GM18867 (cell line): ENCODE results near the gene MCF2.
"Not testable (repeated sequence)": the region's sequence is repeated elsewhere in the genome, so short reads cannot be mapped to it uniquely, and the experiment has no call there.

ENCODE experiments used
- ATAC-seq: cut with Tn5 transposase; IDR thresholded peaks from one replicate; pipeline ENCODE4 v1.9.1; 2021; ENCODE audit warnings: mild to moderate bottlenecking, moderate library complexity; ENCODE audit not compliant: unreplicated experiment

MCF2 gene, protein sequence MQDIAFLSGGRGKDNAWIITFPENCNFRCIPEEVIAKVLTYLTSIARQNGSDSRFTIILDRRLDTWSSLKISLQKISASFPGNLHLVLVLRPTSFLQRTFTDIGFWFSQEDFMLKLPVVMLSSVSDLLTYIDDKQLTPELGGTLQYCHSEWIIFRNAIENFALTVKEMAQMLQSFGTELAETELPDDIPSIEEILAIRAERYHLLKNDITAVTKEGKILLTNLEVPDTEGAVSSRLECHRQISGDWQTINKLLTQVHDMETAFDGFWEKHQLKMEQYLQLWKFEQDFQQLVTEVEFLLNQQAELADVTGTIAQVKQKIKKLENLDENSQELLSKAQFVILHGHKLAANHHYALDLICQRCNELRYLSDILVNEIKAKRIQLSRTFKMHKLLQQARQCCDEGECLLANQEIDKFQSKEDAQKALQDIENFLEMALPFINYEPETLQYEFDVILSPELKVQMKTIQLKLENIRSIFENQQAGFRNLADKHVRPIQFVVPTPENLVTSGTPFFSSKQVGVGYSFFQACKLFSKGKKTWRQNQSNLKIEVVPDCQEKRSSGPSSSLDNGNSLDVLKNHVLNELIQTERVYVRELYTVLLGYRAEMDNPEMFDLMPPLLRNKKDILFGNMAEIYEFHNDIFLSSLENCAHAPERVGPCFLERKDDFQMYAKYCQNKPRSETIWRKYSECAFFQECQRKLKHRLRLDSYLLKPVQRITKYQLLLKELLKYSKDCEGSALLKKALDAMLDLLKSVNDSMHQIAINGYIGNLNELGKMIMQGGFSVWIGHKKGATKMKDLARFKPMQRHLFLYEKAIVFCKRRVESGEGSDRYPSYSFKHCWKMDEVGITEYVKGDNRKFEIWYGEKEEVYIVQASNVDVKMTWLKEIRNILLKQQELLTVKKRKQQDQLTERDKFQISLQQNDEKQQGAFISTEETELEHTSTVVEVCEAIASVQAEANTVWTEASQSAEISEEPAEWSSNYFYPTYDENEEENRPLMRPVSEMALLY

DNA sequence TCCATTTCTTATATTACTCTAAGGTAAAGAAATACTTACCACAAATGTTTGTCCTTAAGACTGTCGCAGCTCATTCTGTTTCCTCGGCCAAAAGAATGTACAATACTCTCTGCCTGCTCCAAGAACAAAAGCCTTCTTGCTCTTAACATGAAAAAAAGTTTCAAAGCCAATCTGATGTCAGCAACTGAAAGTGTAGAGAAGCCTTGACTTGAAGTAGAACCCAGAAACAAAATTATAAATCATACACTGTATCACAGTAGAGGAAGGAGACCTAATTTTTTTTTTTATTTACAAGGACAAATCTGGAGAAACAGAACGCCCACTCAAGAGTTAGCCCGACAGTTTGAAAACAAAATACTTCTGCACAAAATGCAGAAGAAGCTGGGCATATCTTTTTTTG is at the start of gene MCF2:
Gene MCF2 (minus strand): TSS at position 101 of the 400 bp plus-strand sequence. CDS start 56,423 bp downstream, outside the sequence.
- ATAC-seq = no peak

DNA sequence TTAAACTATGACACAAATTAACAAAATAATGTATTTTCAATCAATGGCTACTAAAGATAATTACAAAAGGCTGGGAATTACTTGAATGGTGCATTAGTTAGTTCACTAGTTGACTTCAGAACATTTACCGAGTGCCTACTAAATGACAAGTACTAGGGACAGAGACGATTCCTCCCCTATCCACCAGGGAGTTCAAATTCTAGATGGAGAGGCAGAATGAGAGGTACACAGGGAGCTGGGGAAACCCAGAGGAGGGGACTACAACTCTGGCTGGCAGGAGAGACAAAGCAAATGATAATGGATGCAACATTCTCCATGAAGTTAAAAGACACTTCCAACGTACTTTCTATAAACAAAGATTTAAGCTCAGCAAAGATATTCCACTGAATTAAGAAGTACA is 43.1 kb upstream of the MCF2 start:
- no peak for ATAC-seq

DNA sequence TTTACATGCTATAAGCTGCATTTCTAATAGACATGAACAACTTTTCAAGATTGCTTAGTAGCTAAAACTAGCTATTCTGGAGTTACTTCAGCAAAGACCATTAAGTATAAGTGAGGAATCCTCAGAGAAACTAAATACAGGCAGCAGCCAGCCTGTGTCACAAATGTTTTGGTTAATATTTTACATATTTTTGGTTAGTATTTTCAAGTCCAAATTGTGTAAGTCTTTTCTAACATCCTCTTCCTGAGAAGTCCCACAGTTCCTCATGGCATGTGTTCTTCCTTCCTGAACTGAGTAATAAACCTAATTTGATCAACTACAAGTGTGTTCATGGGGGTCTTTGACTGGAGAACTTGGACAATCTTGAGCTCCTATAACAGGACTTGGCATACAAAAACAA is 42.4 kb upstream of the MCF2 start:
- ATAC-seq = no peak

DNA sequence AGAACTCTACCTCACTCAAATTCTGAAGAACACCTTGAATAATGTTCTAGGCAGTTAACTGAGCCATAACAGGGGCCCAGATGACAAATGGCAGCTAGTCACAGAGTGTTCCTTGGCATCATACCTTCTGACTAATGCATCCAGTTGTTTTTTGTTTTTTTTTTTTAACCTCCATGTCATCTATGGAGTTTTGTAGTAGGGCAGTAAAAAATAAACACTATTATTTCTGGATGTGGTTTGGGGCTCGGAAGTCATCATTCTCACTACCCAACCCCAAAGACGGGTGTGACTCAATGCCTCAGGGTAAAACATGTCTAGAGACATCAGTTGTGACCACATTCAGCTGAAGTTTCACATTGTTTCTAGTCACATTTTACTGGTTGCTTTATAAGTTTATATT is 31.2 kb upstream of the MCF2 start:
- ATAC-seq = peak; percentile 98

DNA sequence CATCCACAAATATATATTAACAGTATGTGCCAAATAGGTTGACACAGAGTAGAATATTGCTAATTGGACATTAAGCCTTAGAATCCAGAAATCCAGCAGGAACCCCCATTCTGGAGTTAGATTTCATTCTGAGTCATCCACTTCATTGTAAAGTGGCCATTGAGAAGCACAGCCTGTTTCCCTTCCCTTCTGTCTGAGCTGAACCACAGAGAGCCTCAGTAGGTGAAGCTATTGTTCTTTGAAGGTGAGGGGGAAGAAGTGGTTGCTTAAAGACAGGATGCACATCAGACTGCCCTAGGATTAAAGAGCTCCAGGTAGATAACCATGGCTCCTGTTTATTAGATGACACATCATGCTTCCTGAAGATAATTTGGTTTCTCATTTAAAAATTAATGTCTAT is 30.6 kb upstream of the MCF2 start:
- no peak for ATAC-seq

DNA sequence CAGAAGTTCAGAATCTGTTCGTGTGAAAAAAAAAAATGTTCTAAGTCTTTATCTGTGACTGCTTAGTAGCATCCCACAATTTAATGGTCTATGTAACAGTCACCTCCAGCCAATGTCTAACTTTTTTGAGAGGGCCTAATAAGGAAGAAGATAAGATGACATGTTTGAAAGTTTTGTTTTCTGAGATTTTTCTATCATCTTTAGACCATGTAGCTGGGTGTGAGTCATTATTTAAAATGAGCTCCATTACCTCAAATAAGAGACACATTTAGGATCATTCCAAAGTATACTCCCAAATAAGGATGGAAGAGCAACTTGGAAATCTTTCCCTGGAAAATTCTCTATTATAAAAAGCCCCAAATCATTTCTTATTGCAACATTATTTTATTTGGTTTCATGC is 28.2 kb upstream of the MCF2 start:
- no peak for ATAC-seq

DNA sequence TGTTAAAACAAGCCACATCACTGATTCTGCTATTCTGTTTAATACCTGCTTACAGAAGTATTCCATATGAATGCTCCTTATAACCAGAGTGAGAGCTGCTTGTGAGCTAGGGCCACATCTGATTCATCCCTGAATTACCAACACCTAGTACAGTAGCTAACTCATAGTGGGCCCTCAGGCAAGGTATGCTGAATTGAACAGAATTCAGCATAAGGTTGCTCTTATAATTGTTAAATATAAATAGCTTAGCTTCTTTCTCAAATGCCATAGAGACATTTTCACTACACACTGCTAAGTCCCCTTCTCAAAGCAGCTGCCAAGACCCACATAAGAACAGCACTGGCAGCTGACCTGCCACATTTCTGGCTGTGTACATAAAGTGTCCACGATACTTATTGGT is 27.0 kb upstream of the MCF2 start:
- no peak for ATAC-seq

DNA sequence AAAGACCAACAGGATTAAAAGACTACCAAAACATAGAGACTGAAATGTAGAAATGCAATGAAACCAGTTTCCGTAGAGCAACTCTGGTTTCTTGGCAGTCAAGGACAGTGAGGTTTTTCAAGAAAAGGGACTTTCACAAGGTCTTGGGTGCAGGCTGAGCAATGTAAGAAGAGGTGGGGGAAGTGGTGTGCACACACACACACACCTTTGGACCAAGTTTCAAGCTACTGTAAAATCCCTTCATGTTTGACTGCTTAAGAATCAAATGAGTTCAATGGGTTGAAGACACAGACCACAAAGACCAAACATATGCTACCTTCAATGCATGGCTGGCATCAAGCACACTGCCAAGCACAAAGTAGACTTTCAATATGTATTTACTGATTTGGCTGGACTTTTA is 17.8 kb upstream of the MCF2 start:
- ATAC-seq = peak; percentile 88

DNA sequence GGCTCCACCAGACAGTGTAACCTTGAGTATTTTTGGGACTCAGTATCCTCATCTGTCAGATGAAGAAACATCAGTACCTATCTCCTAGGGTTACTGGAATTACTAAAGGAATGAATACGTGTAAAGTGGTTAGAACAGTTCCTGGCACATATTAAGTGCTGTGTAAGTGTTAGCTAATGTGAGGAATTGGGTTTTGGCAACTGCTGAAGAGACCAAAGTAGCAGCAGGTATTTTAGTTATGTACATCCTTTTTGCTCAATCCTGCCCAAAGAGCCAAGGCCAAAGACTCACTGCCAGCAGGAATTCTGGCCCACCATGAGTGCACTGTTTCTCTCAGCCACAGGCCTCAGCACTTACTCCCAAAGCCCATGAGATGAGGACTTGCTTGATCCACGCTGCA is 16.7 kb upstream of the MCF2 start:
- ATAC-seq = no peak

DNA sequence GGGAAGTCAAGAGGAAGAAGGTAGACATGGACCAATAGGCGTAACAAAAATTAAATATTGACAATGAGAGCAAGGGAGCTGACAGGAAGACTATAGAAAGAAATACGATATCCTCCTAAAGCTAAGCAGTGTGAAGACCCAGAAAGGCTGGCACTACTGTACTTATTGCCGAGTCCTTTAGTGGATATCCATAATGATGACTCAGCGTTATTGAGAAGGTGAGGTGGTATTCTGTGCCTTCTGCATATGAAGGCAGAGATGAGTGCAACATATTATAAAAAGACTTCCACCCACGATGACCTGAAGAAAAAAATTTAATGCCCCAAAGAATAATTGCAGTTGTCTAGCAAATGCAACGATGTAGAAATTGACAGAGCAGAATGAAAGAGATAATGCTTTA is 13.0 kb upstream of the MCF2 start:
- ATAC-seq = no peak

DNA sequence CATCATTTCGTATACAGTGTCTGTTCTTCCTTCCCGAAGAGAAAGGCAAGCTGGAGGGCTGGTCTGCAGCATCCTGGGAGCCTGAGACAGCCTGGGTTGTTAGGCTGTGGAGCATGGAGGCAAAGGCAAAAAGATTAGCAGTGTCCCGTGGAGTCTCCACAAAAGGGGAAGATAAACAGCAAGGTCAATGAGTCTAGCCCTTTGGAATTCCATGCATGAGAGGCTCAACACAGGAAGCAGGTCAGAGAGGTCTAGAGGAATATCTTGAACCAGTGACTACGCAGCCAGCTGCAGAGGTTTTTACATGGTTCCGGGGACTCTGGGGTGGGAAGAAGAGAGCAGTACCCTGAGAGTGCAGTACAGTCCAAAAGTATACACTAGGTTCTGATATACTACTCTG is 12.2 kb upstream of the MCF2 start:
- no peak for ATAC-seq

DNA sequence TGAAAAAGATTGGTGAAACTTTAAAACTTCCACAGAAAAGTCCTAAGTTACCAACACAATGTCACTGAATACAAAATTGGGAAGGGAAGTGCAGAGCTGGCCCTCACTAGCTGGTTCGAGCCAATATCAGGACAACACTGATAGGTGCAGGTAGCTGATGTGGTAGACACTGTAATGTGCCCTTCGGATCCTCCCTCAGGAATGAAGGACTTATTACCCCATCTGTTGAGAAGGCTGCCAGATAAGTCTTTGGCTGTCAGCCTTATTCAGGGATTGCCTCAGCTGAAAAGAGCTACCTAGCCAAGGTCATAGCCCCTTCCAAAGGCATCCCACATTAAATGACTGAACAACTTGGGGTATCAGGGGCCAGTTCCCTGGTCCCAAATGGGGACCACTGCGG is 5.3 kb downstream of the MCF2 start:
- no peak for ATAC-seq

DNA sequence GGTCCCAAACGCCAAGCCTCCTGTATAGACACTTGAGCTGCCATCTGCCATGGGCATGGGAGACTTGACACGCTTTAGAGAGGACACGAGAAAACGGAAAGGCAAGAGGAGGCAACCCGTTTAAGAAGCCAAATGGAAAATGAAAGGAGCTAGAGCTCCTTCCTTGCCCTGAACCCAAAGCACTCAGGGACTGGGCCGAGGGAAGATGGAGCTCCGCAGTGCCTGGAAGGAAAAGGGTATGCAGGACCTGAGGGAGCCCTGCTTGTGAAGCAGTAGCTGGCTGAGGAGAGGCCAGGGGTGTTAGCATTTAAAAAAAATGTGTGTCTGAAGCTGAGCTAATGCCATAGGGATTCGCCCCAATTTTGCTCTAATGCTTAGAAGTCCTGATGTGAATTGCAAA is 15.1 kb downstream of the MCF2 start:
- no peak for ATAC-seq

DNA sequence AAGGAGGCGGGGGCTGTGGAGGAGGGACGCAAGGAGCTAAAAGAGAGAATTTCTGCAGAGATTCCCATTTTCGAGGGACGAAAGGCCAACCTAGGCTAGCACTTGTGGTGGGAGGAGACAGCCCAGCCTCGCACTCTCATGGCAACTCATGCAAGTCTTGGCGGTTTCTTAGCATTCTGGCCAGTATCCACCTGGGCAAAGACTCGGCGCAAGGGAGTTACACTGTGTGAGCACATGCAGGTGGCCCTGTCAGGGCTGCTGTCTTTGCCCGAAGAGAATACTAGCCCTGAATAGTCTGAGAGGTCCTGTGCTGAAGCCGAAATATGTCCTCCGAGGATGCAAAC is 15.5 kb downstream of the MCF2 start:
- ATAC-seq = no peak

DNA sequence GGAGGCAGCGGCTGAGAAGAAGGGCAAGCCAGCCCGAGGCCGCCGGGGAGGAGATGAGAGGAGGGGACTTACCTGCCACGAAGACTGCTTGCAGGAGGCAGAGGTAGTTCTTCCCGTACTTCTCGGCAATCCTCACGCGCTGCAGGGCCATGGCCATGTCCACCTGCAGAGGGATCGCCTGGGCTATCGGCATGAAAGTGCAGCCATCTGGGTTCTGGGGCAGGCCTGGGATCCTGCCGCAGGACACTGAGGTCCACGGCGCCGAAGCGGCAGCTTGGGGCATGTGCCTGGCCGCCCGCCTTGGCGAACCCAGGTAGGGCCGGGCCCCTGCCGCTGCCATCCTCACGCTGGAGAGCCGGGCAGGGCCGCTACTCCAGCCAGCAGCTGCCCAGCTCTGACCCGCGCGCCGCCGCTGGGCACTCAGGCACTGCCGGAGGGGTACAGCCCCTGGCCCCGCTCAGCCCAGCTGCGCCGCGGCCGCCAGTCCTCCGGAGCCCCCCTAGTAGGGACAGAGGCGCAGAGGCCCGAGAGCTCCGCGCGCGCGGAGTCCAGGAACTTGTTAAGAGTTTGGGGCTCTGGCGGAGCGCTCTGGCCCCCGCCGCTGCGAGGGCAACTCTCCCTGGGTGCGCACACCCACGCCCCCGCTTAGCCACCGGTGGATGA is 16.0 kb downstream of the MCF2 start:
- ATAC-seq = no peak

DNA sequence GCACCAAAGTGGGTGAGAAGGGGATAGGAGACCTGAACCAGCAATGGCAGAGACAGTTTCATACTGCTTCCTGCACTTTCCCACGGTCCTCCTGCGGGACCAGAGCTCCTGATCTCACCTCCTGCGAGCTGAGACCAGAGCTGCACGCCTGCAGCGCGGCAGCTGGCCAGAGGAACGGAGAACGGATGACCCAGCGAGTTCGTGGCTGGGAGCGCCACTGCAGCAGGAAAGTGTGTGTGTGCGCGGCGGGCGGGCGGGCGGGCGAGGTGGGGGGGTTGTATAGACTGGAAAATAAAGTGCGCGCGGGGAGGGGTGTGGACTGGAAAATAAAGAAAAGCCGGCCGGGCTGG is 16.5 kb downstream of the MCF2 start:
- ATAC-seq = no peak

DNA sequence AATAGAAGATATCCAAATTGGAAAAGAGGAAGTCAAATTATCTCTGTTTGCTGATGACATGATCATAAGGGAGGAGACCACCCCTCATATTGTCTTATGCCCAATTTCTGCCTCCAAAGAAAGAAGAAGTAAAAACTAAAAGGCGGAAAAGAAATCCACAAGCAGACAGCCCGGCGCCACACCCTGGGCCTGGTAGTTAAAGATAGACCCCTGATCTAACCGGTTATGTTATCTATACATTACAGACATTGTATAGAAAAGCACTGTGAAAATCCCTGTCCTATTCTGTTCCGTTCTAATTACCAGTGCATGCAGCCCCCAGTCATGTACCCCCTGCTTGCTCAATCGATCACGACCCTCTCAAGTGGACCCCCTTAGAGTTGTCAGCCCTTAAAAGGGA is 22.8 kb downstream of the MCF2 start:
- ATAC-seq = not testable (repeated sequence)

DNA sequence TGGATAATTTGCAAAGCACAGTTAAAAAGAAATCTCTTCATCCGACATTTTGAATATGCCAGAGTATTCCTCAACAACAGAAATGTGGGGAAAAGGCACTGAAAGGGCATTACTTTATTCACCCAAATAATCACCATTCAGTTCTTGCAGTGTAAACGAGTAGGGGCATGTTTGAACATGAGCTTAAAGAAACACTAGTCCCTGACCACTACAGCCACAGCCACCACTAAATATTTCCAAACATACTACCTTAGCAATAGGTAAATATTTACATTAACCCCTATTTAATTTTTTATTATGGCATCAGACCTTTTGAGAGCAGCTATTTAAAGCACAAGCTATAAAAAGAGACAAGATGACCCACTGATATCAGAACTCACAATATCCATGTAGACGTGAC is 27.6 kb downstream of the MCF2 start:
- ATAC-seq = no peak

DNA sequence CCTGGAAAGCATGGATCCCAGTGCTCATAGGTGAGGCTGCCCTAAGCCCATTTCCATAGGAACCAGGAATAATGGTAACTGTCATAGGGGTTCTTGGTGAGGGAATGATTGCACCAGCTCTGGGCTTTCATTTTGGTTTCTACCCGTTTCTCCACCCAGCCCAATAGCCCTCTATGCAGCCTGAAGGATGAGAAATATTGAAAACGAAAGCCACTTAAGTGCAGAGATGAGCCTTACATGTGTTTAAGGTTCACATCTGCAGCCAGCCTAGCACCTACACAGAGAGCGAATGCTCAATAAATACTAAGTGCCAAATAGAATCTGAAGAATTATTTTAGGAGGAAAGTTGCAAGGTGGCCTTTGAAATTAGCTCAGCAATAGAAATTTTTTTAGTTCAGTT is 60.4 kb downstream of the MCF2 start:
- ATAC-seq = peak; percentile 99

DNA sequence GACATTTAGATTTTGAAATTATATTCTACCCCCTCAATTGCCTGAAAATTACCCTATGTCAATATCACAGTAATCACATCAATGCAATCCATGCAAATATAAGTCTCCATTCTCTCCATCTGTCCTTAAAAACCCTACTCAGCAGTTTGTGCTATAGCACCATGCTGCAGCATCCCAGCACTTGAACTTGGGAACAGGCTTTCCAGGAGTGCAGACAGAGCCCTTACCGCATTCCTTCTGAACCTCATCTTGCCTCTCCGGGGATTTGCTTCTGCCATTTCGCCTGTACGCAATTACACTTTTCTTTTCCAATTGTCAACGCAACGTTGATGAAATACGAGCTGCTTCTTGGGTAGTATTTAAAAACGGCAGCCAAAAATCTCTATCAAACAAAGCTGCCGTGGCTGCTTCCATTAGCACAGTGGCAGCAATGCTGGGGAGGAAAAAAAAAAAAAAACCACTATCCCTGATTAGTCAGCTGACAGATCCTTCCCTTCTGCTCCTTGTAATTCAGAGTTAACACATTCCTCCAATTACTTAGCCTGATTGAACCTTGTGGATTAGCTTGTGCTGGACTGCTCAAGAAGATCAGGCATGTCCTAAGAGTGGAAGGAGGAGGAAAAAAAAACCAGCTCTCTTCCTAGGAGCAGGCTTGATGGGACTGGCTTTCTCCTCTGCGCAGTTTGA is 65.6 kb downstream of the MCF2 start:
- no peak for ATAC-seq

DNA sequence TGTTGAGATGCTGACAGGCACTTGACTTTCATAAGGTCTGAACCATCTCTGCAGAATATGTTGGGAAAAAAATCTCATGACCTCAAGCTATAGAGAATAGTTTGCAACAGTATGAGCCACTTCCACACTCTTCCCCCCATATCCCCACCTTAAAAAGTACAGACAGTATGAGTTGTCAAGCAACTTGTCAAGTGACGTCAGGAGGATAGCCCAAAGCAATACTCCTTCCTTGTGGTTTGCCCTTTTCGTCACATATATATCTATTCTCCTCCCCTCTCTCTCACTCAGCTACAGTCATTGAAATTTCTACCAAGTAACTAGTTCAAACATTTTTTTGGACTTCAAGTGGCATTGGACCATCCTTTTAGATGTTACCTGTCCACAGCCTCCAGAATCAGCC is 67.7 kb downstream of the MCF2 start:
- ATAC-seq = no peak
